ENCODE data around the gene ATRIP.

The ATRIP gene

DNA sequence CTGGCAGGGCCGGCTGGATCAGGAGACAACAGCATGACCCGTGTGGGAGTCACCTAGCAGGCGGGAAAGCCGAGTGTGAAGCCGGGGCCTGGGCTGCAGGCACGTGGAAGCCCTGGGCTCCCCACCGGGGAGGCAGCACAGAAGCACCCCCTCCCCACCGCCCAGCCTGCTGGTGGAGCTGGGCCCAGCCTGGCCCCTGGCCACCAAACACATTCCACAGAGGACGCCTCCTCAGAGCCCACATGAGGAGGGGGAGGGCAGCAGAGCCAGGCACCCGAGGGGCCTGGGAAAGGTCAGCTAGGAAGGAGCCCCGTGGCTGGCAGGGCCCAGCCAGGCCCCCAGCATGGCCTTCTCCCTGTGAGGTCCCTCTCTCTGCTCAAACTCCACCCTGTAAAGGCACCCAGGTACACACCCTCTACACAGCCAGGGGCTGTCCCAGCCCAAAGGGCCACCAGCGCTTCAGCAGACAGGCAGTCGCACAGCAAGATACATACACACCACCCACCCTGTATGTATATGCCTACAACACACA lies 21.2 kb upstream of the ATRIP start:
- no peak for DNase-seq

DNA sequence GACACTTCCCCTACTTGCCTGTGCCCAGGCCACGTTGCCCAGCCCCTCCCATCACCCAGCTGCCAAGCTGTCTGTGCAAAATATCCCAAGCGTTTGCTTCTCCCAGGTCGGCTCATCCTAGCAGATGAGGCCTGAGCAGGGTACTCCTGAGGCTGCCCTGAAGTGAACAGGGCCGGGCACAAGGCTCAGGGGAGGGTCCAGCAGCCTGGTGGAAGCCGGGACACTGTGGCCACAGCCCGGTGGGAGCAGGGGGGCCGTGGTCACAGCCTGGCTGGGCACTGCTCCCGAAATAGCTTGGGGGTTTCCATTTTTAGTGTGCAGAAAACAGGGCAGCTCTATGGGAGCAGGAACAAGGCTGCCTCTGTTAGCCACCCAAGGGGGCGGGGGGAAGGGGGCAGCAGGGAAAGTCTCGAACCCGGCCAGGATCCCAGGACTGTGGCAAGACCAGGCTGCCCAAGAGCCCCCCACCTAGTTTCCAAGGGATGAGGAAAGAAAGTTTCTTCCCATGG lies 20.1 kb upstream of the ATRIP start:
- DNase-seq: no peak

DNA sequence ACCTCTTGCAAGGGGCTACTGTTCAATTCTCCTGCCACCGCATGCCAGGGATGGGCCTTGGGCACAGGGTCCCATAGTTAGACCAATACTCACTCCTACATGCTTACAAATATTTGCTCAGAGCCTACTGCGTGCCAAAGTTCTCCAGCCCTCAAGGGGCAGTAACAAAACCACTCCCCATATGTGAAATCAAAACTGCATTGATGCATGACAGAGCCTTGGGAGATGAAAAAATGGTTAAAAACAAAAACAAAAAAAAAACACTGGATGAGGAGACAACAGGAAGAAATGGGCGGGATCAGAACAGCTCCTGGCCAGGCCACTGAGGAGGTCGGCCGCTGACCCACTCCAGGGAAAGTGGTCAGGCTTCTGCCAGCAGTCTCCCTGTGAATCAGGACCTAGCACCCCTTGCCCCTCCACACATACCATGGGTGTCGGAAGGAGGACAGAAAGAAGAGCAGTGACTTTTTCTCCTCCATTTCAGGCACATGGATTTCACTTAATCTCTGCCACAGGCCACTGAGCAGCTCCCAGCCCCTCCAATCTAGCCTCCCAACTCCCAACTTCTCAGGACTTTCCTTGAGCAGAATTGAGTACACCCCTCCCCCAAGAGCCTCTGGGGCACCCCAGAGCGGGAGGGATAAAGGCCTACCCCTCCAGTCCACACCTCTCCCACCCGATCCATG lies 19.4 kb upstream of the ATRIP start:
- no peak for DNase-seq

DNA sequence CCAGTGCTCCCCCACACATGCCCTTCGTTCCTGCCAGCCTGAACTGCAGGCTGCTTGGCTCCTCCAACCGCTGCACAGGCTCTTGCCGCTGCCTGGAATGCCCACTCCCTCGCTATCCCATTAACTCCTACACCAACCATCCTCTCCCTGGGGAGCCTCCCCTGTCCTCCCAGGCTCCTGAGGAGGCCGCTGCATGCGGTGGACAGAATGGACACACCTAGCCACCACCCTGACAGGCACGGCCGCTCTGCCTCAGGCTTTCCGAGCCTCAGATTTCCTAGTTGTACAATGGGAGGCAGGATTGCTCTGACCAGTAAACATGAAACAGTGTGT lies 18.9 kb upstream of the ATRIP start:
- DNase-seq: no peak

DNA sequence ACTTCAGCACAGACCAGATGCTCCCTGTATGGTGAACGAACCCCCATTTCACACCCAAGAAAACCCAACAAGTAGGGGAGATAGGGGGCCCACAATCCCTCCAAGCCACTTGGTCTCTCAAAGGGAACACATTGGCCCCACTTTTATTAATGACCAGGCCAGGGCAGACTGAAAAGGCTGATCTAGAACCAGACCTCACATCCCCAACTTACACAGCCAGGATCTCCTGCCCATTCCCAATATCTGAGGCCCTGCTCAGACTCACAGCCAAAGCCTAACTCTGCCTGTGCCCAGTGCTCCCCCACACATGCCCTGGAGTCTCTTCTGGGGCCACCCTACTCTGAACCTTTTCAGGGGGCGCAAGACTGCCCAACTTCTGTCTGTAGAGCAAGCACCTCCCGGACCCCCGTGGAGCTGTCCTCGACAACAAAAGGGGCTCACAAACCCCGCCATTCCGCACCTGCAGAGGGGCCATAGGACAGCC lies 18.4 kb upstream of the ATRIP start:
- DNase-seq: no peak

DNA sequence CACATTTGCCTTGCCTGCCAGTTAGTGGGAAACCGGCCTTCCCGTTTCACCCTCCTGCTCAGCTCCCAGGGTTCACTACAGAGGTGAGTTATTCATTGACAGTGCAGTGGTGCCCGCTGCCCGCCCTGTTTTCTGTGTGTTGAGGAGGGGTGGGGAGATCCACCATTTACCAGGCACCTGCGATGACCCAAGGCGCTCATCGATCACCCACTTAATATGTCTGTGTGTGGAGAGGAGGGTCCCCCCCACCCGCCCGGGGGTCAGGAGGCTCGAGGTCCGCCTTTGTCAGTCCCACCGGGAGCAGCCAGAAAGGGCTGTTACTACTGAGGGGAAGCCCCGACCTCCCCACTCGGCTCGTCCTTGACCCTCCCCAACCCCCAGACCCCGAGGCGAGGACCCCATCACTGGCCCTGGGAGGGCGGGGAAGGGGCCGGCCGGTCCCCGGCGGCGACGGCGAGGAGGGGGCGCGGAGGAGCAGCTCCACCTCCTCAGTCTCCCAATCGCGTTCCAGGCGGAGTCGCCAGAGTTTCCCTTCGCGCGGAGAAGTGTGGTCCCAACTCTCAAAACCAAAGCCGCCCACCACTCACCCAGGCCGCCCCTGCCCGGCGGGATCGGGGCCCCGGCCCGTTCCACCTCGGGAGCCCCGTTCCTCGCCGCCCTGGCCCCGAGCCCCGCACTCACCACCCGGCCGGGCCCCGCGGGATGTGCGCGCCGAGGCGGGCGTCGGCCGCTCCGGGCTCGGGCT lies 17.8 kb upstream of the ATRIP start:
- DNase-seq: no peak

DNA sequence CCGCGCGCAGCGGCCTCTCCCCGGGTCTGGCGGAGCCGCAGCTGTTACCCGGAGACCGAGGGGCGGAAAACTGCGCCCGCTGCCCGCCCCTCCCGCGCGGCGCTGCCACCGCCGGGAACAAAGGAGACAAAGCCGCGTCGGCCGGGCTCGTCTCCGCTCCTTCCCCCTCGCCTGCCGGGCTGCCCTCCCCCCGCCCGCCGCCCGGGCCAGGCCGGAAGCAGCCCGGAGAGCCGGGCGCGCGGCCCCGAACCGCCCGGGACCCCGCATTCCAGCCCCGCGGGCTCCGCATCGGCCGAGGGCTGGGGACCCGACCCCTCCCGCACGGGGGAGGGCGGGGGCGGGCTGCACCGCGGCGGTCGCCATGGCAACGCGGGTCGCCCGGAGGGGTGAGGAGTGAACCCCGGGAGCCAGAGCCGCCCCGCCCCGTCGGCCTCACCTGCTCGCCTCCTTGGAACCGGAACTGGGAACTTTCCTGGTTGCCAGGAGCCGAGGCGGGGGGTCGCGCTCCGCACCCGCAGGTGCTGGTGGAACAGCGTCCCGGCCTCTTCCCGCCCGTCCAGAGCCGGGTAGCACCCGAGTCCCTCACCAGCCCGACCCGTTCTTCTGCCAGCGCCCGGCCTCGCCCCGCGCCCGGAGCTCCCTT lies 17.1 kb upstream of the ATRIP start:
- DNase-seq: peak; percentile 50

DNA sequence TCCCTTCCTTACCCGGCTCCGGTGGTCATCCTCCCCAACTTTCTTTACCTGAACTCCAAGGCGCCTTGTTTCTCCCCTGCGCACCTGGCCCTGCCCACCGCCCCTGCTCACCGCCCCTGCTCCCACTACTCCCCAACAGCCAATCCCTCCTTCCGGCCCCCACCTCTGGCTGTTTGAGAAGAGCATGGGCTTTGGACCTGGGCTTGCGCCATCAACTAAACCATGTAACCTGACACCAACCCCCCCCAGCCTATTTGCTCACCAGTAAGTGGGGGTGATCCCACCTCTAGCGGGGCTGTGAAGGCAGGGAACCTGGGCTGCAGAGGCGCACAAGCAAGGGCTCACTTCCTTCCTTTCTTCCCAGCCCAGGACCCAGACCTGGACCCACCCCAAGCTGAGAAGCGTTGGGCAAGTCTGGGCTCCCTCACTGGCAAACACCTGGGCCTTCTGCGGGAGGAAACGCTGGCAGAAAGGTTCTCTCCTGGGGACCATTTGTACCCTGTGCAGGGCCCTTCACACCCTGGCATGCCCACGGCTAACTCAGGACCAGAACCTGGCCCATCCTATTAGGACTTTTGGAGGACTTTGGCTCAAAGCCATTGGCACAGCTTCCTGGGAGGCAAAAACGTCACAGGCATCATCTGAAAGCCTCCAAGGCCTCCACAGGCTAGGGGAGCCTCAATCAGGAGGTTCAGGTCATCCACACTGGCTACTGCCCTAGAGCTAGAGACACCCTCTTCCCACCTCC lies 16.4 kb upstream of the ATRIP start, which contains the start of gene PLXNB1:
TSS of gene PLXNB1 (minus strand) at position 127 of the 748 bp plus-strand sequence. CDS start 5,475 bp downstream, outside the sequence.
- DNase-seq: peak; percentile 48

DNA sequence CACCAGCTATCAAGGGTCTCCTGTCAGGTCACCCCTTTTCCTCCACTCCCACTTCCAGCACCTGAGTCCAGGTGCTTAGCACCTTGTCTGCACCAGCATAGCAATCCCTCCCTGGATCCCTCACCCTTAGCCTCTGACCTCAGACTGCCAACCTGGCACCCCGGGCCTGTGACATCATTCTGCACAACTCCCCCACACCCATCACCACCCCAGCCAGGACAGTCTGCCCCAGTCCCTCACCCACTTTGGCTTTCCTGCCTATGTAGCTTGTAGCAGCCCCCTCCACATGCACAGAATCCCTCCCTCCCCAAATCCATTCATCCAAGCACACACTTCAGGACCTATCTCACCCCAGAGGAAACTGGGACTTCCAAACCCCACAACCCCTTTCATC lies 15.8 kb upstream of the ATRIP start:
- DNase-seq: no peak

DNA sequence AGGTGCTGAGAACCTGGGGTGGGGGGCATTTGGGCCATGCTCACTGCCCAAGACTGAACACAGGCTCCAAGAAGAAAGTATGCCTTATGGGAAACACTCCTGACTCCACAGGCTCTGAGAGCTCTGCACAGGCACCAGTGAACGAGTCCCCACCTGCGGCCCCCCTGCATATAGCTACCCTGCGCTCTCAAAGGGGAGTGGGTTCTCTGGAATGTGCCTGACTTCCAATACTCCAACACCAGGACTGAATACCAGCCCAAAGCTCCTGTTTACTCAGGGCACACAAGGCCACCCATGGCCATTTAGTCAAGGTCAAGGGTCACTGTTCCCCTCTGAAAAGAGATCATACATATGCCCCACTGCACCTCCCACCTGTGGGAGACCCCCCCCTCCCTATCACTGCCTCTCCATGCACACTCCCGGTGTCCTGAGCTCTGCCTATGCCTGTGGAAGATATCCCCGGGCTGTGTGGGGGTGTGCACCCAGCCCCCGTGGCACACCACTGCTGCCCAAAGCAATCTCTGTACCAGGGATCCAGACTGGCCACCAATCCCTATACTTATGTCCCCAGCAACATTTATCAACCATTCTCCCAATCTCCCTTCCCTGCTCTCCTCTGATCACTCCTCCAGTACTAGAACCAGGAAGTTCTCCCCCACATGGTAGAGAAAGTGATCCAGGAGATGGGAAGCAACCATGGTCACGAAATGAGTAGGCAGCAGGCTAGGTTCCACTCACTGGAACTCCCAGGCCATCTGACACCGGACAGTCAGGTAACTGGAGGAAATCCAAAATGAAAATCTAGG lies 15.1 kb upstream of the ATRIP start:
- no peak for DNase-seq

DNA sequence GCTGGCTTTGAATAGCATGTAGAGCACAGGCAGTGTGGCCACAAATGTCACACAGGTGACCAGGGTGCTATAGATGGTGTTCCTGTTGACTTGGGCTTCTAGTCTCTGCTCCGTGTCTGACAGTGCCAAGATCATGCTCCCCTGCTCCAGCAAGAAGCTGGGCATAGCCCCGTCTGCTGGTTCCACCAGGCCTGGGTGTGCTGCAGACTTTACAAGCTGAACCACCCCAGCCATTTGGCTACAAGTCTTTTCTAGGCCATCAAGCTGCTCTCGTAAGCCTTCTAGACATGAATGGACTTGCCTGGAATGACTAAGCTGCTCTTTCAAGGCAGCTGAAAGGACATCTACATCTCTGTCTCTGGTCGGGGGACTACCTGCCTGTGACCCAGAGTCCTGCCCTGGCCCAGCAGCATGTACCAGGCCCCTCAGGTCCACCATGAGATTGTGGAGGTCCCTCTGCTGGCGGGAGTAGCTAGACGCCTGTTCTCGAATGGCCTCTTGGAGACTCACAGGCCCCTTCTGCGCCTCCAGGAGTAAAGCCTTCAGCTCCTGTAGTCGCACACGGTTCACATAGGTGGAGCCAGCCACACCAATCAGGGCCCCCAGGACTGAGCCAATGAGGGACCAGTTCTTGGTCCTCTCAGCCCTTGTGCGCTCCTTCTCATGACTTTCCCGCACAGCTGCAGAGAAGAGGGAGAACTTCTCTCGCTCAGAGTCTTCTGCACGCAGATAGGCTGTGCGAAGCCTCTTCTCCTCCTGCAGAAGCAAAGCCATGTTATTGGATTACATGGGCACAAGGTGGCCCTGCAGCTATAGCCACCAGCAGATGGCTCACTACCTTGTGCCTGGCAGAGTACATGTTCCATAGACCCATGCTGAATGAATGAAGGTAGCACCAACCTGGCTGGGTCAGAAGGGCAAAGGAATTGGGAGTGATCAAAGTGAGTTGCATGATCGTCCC lies 13.8 kb upstream of the ATRIP start:
- peak; percentile 45 for DNase-seq

DNA sequence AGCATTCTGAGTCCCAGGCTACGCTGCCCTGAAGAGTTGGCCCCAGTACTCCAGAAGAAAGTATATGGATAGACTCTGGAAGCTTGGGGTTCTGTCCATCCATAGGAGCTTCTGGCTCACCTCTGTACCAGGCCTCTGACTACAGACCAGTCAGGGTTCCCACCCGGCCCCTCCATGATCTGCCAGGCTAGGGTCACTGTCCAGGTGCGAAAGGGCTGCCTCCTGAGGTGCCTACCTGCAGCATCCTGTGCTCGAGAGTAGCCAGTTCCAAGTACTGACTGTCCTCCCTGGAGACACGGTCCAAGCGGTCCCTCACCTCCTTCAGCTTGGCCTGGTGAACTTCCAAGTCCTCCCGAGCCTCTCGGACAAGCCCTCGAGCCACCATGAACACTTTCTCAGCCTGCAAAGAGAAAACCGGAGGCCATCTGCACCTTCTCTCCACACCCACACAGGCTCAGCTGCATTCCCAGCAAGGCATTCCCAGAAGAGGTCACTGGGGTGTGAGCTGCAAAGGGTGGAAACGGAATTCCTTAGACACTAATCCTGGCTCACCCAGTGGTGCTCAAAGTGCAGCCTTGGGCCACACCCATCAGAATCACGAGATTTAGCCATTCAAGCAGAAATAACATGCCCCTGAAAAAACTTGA lies 12.9 kb upstream of the ATRIP start:
- no peak for DNase-seq

DNA sequence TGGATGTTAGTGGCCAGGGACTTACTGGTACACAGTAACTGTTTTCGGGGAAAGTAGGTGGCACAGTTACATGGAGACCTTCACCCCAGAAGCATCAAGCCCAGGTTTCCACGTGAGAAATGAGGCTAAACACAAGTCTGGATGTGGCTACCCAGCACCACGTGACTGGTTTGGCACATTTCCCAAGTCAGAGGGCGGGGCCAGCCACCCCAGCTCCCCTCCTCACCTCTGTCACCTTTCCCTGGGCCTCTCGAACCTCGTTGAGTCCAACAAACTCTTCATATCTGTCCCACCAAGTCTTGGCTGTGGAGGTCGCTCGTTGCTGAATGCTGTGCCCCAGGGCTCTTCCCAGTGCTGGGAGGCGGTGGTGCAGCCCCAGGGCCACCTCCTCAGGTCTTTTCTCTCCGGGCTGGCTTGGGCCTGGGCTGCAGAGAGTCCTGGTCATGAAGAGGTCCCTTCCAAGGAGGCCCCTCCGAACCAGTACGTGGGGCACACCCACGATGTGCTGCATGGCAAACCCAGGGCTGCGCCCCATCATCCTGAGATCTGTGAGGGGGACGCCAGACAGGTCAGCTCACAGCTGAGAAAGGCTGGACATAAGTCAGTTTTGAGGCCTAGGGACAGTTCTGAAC lies 11.8 kb upstream of the ATRIP start:
- DNase-seq: peak; percentile 52

DNA sequence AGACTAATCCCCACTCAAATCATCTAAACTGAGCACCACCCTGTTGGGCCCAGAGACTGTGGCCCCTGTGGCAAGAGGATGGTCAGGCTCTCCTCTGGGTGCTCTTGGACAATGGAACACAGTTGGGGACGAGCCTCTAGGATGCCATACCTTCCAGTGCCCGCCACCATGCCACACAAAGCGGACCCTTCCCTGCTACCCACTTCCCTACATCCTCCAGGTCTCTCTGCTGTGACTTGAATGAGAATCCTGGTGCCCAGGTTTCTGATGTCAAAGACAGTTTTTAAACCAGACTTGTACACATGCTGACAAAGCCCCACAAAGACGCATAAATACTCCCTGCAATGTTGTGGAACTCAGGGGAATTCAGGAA lies 11.3 kb upstream of the ATRIP start:
- DNase-seq: no peak

DNA sequence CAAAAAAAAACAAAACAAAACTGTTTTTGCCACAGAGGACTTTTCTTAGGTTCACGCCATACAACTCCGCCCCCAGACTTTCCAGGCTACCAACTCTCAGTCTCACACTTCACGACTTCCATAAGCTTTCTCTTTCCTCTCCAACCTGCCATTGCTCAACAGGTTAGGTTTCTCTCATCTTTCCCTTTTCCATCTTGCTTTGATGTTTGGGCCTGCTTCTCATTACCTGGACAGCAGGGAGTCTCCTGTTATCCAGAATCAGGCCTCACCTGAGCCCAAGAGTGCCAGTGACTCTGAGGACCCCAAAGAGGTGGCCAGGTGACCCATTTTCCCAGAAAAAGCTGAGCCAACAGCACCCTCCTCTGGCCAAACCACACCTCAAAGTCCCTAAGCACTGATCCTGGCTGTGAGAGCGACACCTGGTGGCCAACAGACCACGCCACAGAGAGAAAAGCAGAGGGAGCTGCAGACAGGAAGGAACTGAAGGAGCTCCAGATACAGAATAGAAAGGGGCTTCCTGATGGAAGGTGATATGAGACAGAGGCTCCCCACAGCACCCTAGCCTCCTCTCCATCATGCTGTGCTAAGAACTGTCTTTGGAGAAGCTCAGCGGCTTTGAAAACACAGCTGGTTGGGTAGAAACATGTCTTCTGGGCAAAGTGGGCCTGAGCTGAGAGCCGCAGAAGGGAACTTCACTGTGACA lies 10.6 kb upstream of the ATRIP start:
- DNase-seq: peak; percentile 91

DNA sequence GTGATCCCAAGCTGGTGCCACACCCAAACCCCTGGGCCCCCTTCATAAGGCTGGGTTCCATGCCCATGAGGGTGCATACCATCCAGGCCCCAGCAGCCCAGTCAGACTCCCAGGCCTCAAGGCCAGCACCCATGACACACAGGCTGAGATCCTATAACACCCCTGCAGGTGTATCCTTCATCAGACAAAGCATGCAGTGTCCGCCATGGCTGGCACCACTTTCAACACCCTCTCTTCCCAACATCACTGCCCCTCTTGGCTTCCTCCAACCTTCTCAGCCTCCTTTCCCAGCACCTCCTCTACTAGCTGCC lies 10.1 kb upstream of the ATRIP start:
- no peak for DNase-seq

DNA sequence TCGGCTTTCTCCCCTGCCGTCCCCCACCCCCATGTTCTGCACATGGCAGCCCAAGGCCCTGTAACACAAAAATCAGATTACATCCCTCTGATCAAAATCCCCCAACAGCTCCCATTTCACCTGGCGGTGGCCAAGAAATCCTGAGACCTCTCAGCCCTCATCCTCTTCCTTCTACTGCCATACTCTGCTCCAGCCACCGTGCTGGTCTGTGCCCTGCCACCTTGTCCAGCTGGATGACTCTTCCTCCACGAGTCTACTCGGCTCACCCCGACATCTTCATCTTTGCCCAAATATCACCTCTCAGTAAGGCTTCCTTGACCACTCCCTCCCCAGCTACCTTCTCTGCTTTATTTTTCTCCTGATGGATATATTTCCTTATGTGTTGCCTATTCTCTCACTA lies 9.7 kb upstream of the ATRIP start:
- DNase-seq: no peak

DNA sequence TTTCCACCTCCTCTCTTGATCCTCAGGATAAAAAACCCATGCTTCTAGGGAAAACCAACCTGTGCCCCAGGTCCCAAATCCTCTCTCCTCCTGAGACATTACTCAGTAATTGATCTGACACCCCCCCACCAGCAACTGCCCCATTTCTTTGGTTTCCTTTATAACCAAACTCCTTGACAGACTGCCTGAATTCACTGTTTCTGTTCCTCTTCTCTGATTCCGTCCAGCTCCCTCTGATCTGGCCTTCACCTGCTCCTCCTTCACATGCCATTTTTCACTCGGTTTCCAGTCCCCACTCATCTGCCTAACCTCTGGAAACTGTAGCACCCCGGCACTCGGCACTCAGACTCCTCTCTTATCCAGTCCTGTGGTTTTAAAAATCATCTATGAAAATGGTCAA lies 8.7 kb upstream of the ATRIP start:
- DNase-seq: no peak
